Panc1 (cell line): ENCODE measurements around the gene ASPSCR1. TPM values are rescaled to one million over a fixed set of nuclear protein-coding genes. Genes with fewer than 3 reads are reported as not detected.

Source experiments
- ATAC-seq: fragments of 200-7000 bp; cut with Tn5 transposase; 2 replicates; pipeline ENCODE4 v1.9.1; 2020; ENCODE audit warnings: mild to moderate bottlenecking, moderate library complexity
- BruUV-seq: library from RNA; stranded (reverse); fragments of 400-500 nt; replicated peaks from 2 replicates; lab custom pipeline; 2021; lab: Mats Ljungman, UMichigan
- CTCF ChIA-PET: fragments of 300-600 bp; sonication (Branson Sonifier 250); formaldehyde crosslinking; loops from one replicate; lab custom pipeline; 2022; ENCODE audit warnings: antibody characterized with exemption; lab: Charles Lee
- POLR2A ChIA-PET: fragments of 300-600 bp; sonication (Branson Sonifier 250); formaldehyde crosslinking; loops from one replicate; lab custom pipeline; 2022; ENCODE audit warnings: antibody characterized with exemption; lab: Charles Lee
- DNase-seq: peaks from one replicate; pipeline ENCODE4 v3.0.0-alpha.2; 2010; ENCODE audit warnings: low read depth, low spot score
- H3K27ac ChIP-seq: 2 replicates; pipeline ENCODE4 v1.5.1; 2011; ENCODE audit warnings: mild to moderate bottlenecking, low read length, inconsistent platforms
- H3K27me3 ChIP-seq: fragments of 200-500 bp; sonication (Bioruptor generic); 2 replicates; pipeline ENCODE4 v1.6.0; 2014; ENCODE audit warnings: low read length, inconsistent platforms; ENCODE audit not compliant: control insufficient read depth, insufficient read depth
- H3K36me3 ChIP-seq: fragments of 200-500 bp; sonication (Bioruptor generic); 2 replicates; pipeline ENCODE4 v1.5.1; 2014; ENCODE audit warnings: inconsistent platforms, mild to moderate bottlenecking, low read length, moderate library complexity; ENCODE audit not compliant: control insufficient read depth, insufficient read depth
- H3K4me1 ChIP-seq: 2 replicates; pipeline ENCODE4 v1.5.1; 2011; ENCODE audit warnings: inconsistent platforms, mild to moderate bottlenecking, low read length, moderate library complexity; ENCODE audit not compliant: control insufficient read depth, insufficient read depth
- H3K4me3 ChIP-seq, 2 experiments: 2 replicates each; pipeline ENCODE4 v1.5.1; 2011 to 2012; ENCODE audit warnings: low read depth in 2 of 2, low read length in 2 of 2, mild to moderate bottlenecking in 2 of 2, inconsistent platforms in 1 of 2, moderate library complexity in 1 of 2
- H3K9me3 ChIP-seq: fragments of 200-500 bp; sonication (Bioruptor generic); 2 replicates; pipeline ENCODE4 v1.5.1; 2014; ENCODE audit warnings: low read depth, mild to moderate bottlenecking, inconsistent platforms, low read length, moderate library complexity; ENCODE audit not compliant: control insufficient read depth, insufficient read depth
- CTCF ChIP-seq: fragments of 450-650 bp; IDR thresholded peaks from 2 replicates; pipeline ENCODE4 v1.5.1; 2017; ENCODE audit warnings: mild to moderate bottlenecking
- POLR2AphosphoS5 ChIP-seq: IDR thresholded peaks from 2 replicates; pipeline ENCODE4 v1.6.1; 2012; ENCODE audit warnings: mild to moderate bottlenecking, low read depth, low read length, moderate library complexity
- REST ChIP-seq, 2 experiments: IDR thresholded peaks; 2 replicates each; pipeline ENCODE4 v1.6.1; 2011 to 2012; ENCODE audit warnings: low read depth in 2 of 2, control low read depth in 1 of 2, low read length in 1 of 2, mild to moderate bottlenecking in 1 of 2, moderate library complexity in 1 of 2; ENCODE audit not compliant: insufficient read depth in 1 of 2
- SIN3A ChIP-seq: IDR thresholded peaks from 2 replicates; pipeline ENCODE4 v1.6.1; 2012; ENCODE audit warnings: low read depth, mild to moderate bottlenecking, low read length, moderate library complexity, borderline replicate concordance; ENCODE audit not compliant: insufficient read depth
- TCF7L2 ChIP-seq: IDR thresholded peaks from 2 replicates; pipeline ENCODE4 v1.6.1; 2011; ENCODE audit warnings: mild to moderate bottlenecking, low read depth, low read length, inconsistent platforms
- in situ Hi-C: cut with HindIII; loops from 2 replicates; pipeline ENCODE4 v1.10.0; 2016; ENCODE audit warnings: low sequenced_read_pairs, low pct_unique_long_range_greater_than_20kb
- intact Hi-C: fragments of 100-400 bp; cut with micrococcal nuclease; formaldehyde crosslinking; loops from one replicate; pipeline ENCODE4 v1.10.0; 2022; ENCODE audit not compliant: unreplicated experiment
- total RNA-seq: library from RNA; stranded (reverse); gene quantifications from one replicate; pipeline ENCODE4 v1.2.1, GENCODE V29; 2021; ENCODE audit not compliant: unreplicated experiment

ASPSCR1 gene
- total RNA-seq, 1 experiment from 2014 or later = 64.7 TPM

- intact Hi-C loops (loop anchor here (10.0 kb wide), 1 partner anchor 165 kb away; the partner anchor contains the start of gene P4HB), in situ Hi-C loops (no loop called here)
- Histone ChIP-seq H3K9me3 (no peaks in the 10 kb centered on the region), H3K27ac (no peak overlapping the region), H3K27me3 (no peaks in the 10 kb centered on the region), H3K4me1 (peaks cover 13% of the 10 kb centered on the region), H3K4me3 (no peak overlapping the region), H3K36me3 (peaks cover 2% of the 10 kb centered on the region; the same call in 1 of the 2 replicates)
- ATAC-seq = no peak
- no peak for DNase-seq
- ChIA-PET POLR2A (no interaction called here), CTCF (interaction anchor here (1.7 kb wide), 1 partner anchor 125 kb away, joined by 5 read pairs; no protein-coding TSS in a partner anchor)
- TF ChIP-seq POLR2AphosphoS5 (no peak), SIN3A (no peak), TCF7L2 (no peak), CTCF (no peak), REST (IDR thresholded peaks at IDR 0.05; ENCODE audit: insufficient read depth in 1 of 2, low read depth in 2 of 2, low read length in 1 of 2) (no peak)
- BruUV-seq = no TSS peak
These were observed 52.0 kb downstream of the ASPSCR1 start for GRCh38 chr17:82029391-82029790.

- POLR2A ChIA-PET = interaction anchor here (0.6 to 1.2 kb wide), 2 partner anchors 11 to 76 kb away, joined by 3 to 5 read pairs; no protein-coding TSS in a partner anchor
- peak; percentile 6 for ATAC-seq
These were observed 52.6 kb downstream of the ASPSCR1 start for GRCh38 chr17:82029990-82030469.

More at GRCh38 chr17:82029990-82030469, 52.6 kb downstream of the ASPSCR1 start:
- H3K4me1 ChIP-seq = peaks cover 13% of the 10 kb centered on the region
- DNase-seq = no peak
- H3K27ac ChIP-seq = no peak overlapping the region; the same call in 1 of the 2 replicates
- CTCF ChIA-PET = interaction anchor here (0.6 to 1.7 kb wide), 8 partner anchors 8 to 124 kb away, joined by 3 to 7 read pairs (median 4); no protein-coding TSS in a partner anchor
- BruUV-seq = no TSS peak
- H3K4me3 ChIP-seq = no peak overlapping the region
- H3K27me3 ChIP-seq = no peaks in the 10 kb centered on the region
- no peaks in the 10 kb centered on the region for H3K9me3 ChIP-seq
- H3K36me3 ChIP-seq = peaks cover 2% of the 10 kb centered on the region; the same call in 1 of the 2 replicates
- in situ Hi-C loops = no loop called here
- TF ChIP-seq REST (IDR thresholded peaks at IDR 0.05; ENCODE audit: insufficient read depth in 1 of 2, low read depth in 2 of 2, low read length in 1 of 2) (no peak), POLR2AphosphoS5 (no peak), TCF7L2 (no peak), CTCF (no peak), SIN3A (no peak)
- intact Hi-C loops = loop anchor here (10.0 kb wide), 1 partner anchor 165 kb away; the partner anchor contains the start of gene P4HB
